ENCODE results near the gene TRIM3. TPM values are rescaled to one million over a fixed set of nuclear protein-coding genes. Genes with fewer than 3 reads are reported as not detected.
A peak's percentile ranks its signal among the peaks of the same experiment; 100 is the strongest.

TRIM3 gene
- total RNA-seq, 1 experiment from 2014 or later = 13.4 TPM

DNA sequence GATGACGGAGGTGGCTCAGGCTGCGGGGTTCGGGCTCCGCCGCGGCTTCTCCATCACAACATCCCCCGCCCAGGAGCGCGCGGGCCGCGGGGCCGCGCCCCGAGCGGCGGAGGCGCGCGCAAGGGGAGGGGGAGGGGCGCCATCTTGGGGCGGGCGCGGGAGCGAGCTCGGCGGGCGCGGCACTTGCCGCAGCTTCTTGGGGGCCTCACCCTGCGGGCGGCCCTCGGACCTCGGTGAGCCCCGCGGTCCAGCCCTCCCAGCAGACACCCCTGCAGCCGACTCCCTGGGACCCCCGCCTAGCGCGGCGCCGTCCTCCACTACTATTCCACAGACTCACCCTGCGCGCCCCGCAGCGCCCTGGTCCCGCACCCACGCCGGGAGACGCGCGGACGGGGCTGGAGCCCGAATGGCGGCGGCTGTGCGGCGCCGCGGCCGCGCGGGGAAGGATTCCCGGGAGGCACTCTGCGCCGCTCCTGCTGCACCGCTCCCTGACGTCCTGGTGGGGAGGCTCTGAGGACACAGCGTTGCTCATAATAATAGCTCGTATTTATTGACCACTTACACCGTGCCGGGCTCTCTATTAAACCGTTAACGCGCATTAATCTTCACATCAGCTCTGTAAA lies 54.6 kb downstream of the TRIM3 start, which contains the start of gene APBB1:
TSS of gene APBB1 (minus strand) at position 86 of the 623 bp plus-strand sequence. CDS start 7,747 bp downstream, outside the sequence.
- Histone ChIP-seq H4K20me1 (ENCODE audit: insufficient read depth) (no peaks in the 10 kb centered on the region), H3K27ac (ENCODE audit: low read depth, low read length) (peak within 1 kb of the TSS; percentile 31; the same call in 1 of the 2 replicates), H3K4me1 (ENCODE audit: control insufficient read depth in 1 of 2, insufficient read depth in 2 of 2, low read length in 2 of 2) (peaks cover 3 to 5% of the 10 kb centered on the region in 2 experiments; a peak in 2 of 4 replicates), H3K79me2 (ENCODE audit: insufficient read depth, low read length) (no peaks in the 10 kb centered on the region), H3K4me3 (replicated peaks in 1 of 2; ENCODE audit: low read depth in 1 of 2, low read length in 2 of 2) (peak within 1 kb of the TSS; percentile 47 to 72), H3K9me3 (ENCODE audit: control insufficient read depth in 1 of 2, insufficient read depth in 1 of 2, low read depth in 1 of 2, low read length in 2 of 2) (no peaks in the 10 kb centered on the region), H3K4me2 (ENCODE audit: low read length) (peak within 1 kb of the TSS; percentile 71), H3K36me3 (ENCODE audit: control insufficient read depth in 1 of 2, insufficient read depth in 2 of 2, low read length in 2 of 2) (no peaks in the 10 kb centered on the region), H3K27me3 (ENCODE audit: insufficient read depth, low read length) (peaks cover 8% of the 10 kb centered on the region), H3K9me2 (ENCODE audit: insufficient read depth) (no peaks in the 10 kb centered on the region), H2AFZ (ENCODE audit: low read depth, low read length, poor library complexity, severe bottlenecking) (peak within 1 kb of the TSS; percentile 7), H3K9ac (ENCODE audit: low read length) (peak within 1 kb of the TSS; percentile 67)
- ChIA-PET CTCF (interaction anchor here (0.9 to 1.9 kb wide), 8 partner anchors 10 to 66 kb away, joined by 3 to 7 read pairs (median 6); no protein-coding TSS in a partner anchor), POLR2A (interaction anchor here (0.9 to 1.6 kb wide), 4 partner anchors 10 to 62 kb away, joined by 3 to 5 read pairs (median 4); partner anchors contain the start of genes ARFIP2, SMPD1 and TIMM10B), RAD21 (ENCODE audit: low non-redundant PET in 1 of 2, low total read pairs in 2 of 2, uncharacterized antibody in 2 of 2, unreplicated experiment in 2 of 2) (interaction anchor here in 1 of 2 experiments (1.2 kb wide), 1 partner anchor 40 kb away, joined by 3 read pairs; no protein-coding TSS in a partner anchor)
- no TSS peak for BruUV-seq (replicated peaks)
- no peak for DNase-seq (ENCODE audit: low read depth, low spot score)
- peak; percentile 86 for ATAC-seq
- intact Hi-C loops (cut with micrococcal nuclease) = no loop called here
- TF ChIP-seq ELF1 (IDR thresholded peaks at IDR 0.05; ENCODE audit: borderline replicate concordance, low read depth) (no peak), YY1 (IDR thresholded peaks at IDR 0.05; ENCODE audit: extremely low read depth, insufficient replicate concordance, low read depth, low read length) (peak; percentile 89), TCF7L2 (IDR thresholded peaks at IDR 0.05; ENCODE audit: borderline replicate concordance, extremely low read depth, insufficient read depth, insufficient read length) (no peak), RAD21 (IDR thresholded peaks at IDR 0.05; ENCODE audit: low read depth) (0 out of 2 replicates have a peak, but pooled peaks have one; percentile 4), POLR2AphosphoS5 (IDR thresholded peaks at IDR 0.05; ENCODE audit: low read depth, low read length) (peak; percentile 71; the same call in 1 of the 2 replicates), SP1 (IDR thresholded peaks at IDR 0.05; ENCODE audit: low read depth) (no peak), ZFX (IDR thresholded peaks at IDR 0.05) (no peak; the same call in 1 of the 2 replicates)
- TF ChIP-seq, protein P1, sequence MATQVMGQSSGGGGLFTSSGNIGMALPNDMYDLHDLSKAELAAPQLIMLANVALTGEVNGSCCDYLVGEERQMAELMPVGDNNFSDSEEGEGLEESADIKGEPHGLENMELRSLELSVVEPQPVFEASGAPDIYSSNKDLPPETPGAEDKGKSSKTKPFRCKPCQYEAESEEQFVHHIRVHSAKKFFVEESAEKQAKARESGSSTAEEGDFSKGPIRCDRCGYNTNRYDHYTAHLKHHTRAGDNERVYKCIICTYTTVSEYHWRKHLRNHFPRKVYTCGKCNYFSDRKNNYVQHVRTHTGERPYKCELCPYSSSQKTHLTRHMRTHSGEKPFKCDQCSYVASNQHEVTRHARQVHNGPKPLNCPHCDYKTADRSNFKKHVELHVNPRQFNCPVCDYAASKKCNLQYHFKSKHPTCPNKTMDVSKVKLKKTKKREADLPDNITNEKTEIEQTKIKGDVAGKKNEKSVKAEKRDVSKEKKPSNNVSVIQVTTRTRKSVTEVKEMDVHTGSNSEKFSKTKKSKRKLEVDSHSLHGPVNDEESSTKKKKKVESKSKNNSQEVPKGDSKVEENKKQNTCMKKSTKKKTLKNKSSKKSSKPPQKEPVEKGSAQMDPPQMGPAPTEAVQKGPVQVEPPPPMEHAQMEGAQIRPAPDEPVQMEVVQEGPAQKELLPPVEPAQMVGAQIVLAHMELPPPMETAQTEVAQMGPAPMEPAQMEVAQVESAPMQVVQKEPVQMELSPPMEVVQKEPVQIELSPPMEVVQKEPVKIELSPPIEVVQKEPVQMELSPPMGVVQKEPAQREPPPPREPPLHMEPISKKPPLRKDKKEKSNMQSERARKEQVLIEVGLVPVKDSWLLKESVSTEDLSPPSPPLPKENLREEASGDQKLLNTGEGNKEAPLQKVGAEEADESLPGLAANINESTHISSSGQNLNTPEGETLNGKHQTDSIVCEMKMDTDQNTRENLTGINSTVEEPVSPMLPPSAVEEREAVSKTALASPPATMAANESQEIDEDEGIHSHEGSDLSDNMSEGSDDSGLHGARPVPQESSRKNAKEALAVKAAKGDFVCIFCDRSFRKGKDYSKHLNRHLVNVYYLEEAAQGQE (IDR thresholded peaks at IDR 0.05; ENCODE audit: low read depth) = no peak
- TF ChIP-seq, protein P2, sequence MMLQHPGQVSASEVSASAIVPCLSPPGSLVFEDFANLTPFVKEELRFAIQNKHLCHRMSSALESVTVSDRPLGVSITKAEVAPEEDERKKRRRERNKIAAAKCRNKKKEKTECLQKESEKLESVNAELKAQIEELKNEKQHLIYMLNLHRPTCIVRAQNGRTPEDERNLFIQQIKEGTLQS (IDR thresholded peaks at IDR 0.05) = no peak
- TF ChIP-seq, protein P3, sequence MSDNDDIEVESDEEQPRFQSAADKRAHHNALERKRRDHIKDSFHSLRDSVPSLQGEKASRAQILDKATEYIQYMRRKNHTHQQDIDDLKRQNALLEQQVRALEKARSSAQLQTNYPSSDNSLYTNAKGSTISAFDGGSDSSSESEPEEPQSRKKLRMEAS (IDR thresholded peaks at IDR 0.05) = no peak
- TF ChIP-seq, protein P4, sequence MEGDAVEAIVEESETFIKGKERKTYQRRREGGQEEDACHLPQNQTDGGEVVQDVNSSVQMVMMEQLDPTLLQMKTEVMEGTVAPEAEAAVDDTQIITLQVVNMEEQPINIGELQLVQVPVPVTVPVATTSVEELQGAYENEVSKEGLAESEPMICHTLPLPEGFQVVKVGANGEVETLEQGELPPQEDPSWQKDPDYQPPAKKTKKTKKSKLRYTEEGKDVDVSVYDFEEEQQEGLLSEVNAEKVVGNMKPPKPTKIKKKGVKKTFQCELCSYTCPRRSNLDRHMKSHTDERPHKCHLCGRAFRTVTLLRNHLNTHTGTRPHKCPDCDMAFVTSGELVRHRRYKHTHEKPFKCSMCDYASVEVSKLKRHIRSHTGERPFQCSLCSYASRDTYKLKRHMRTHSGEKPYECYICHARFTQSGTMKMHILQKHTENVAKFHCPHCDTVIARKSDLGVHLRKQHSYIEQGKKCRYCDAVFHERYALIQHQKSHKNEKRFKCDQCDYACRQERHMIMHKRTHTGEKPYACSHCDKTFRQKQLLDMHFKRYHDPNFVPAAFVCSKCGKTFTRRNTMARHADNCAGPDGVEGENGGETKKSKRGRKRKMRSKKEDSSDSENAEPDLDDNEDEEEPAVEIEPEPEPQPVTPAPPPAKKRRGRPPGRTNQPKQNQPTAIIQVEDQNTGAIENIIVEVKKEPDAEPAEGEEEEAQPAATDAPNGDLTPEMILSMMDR (IDR thresholded peaks at IDR 0.05 in 2 of 3, conservative IDR thresholded peaks at IDR 0.05 in 1 of 3; ENCODE audit: borderline replicate concordance in 1 of 3, insufficient read depth in 1 of 3, low read depth in 2 of 3, low read length in 2 of 3) = no peak
